ENCODE data around the gene SLC31A2.

SLC31A2 gene

DNA sequence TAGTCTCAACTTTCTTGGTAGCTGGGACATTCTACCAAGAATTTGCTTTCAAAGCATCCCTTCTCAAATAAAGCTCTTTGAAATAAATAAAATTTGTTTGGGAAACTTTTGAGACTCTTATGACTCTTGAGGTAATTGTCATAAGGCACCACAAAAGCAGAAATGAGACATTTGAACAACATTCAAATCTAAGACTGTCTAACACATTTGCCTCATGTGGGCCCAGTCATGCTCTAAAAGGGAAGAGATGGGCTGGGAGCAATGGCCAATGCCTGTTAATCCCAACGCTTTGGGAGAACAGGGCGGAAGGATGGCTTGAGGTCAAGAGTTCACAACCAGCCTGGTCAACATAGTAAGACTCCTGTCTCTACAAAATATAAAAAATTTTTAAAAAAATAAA lies 26.4 kb downstream of the SLC31A2 start:
- H3K27me3 ChIP-seq (ENCODE audit: control insufficient read depth, insufficient read depth, low read length): no peaks in the 10 kb centered on the region
- H3K9me3 ChIP-seq (ENCODE audit: control insufficient read depth, low read depth, low read length): no peaks in the 10 kb centered on the region
- no peak overlapping the region for H3K9ac ChIP-seq (ENCODE audit: low read length)
- H3K36me3 ChIP-seq (ENCODE audit: control insufficient read depth, low read depth, low read length): peaks cover 45% of the 10 kb centered on the region
- no peaks in the 10 kb centered on the region for H3K4me1 ChIP-seq (ENCODE audit: control insufficient read depth, low read depth, low read length)
- no peak overlapping the region for H3K27ac ChIP-seq (ENCODE audit: low read length)
- H3K4me3 ChIP-seq (ENCODE audit: low read length): no peak overlapping the region

DNA sequence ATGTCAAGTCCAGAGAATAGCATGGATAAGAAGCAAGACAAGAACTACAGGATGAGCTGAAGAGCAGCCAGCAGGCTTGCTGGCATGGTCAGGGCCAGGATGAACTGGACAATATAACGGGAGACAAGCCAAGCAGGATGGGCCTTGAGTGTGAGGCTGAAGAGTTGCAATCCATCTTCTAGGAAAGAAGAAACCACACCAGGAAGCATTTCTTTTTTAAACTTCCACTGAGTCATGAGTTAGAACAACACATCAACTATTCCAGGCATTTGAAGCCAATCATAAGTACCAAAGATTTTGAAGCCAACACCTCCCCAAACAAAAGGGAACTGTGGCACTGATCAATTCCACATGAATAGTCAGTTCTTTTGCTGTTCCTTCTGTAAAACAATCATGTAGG lies 27.3 kb downstream of the SLC31A2 start:
- Histone ChIP-seq H3K4me3 (ENCODE audit: low read length) (no peak overlapping the region), H3K9ac (ENCODE audit: low read length) (no peak overlapping the region), H3K36me3 (ENCODE audit: control insufficient read depth, low read depth, low read length) (peaks cover 46% of the 10 kb centered on the region), H3K9me3 (ENCODE audit: control insufficient read depth, low read depth, low read length) (no peaks in the 10 kb centered on the region), H3K27me3 (ENCODE audit: control insufficient read depth, insufficient read depth, low read length) (no peaks in the 10 kb centered on the region), H3K4me1 (ENCODE audit: control insufficient read depth, low read depth, low read length) (no peaks in the 10 kb centered on the region), H3K27ac (ENCODE audit: low read length) (no peak overlapping the region)

- no peaks in the 10 kb centered on the region for H3K9me3 ChIP-seq (ENCODE audit: control insufficient read depth, low read depth, low read length)
- H3K36me3 ChIP-seq (ENCODE audit: control insufficient read depth, low read depth, low read length): peaks cover 49% of the 10 kb centered on the region
- H3K9ac ChIP-seq (ENCODE audit: low read length): no peak overlapping the region
- H3K27ac ChIP-seq (ENCODE audit: low read length): no peak overlapping the region
- no peak overlapping the region for H3K4me3 ChIP-seq (ENCODE audit: low read length)
- no peaks in the 10 kb centered on the region for H3K4me1 ChIP-seq (ENCODE audit: control insufficient read depth, low read depth, low read length)
- H3K27me3 ChIP-seq (ENCODE audit: control insufficient read depth, insufficient read depth, low read length): no peaks in the 10 kb centered on the region
Measured at GRCh38 chr9:113179839-113180238, 29.0 kb downstream of the SLC31A2 start.

- Histone ChIP-seq H3K36me3 (ENCODE audit: control insufficient read depth, low read depth, low read length) (peaks cover 53% of the 10 kb centered on the region), H3K4me1 (ENCODE audit: control insufficient read depth, low read depth, low read length) (no peaks in the 10 kb centered on the region), H3K9me3 (ENCODE audit: control insufficient read depth, low read depth, low read length) (no peaks in the 10 kb centered on the region), H3K27me3 (ENCODE audit: control insufficient read depth, insufficient read depth, low read length) (no peaks in the 10 kb centered on the region), H3K9ac (ENCODE audit: low read length) (no peak overlapping the region), H3K4me3 (ENCODE audit: low read length) (no peak overlapping the region), H3K27ac (ENCODE audit: low read length) (no peak overlapping the region)
Measured at GRCh38 chr9:113181165-113181564, 30.4 kb downstream of the SLC31A2 start.

DNA sequence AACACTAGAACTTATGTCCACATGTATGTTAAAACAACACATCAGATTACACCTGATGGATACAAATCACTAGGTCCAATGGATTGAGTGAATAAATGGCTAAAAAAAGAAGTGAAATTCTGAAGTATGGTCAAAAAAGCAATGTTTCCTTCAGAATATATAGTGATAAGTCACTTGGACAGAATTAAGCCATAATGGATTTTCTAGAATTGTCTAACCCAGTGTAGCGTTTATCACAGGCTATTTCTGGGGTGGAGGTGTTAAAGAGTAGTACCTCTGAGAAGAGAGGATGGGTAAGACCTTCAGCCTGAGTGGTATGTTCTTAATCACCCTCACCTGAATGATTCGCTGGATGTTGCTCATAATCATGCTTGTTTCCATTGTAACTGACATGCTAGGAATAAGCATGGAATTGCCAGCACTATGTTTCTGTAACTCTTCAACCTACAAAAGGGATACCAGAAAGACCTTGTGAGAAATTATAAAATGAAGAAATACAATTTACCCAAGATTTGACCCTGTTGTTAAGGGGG lies 33.2 kb downstream of the SLC31A2 start:
- Histone ChIP-seq H3K27ac (ENCODE audit: low read length) (no peak overlapping the region), H3K9me3 (ENCODE audit: control insufficient read depth, low read depth, low read length) (no peaks in the 10 kb centered on the region), H3K4me3 (ENCODE audit: low read length) (no peak overlapping the region), H3K27me3 (ENCODE audit: control insufficient read depth, insufficient read depth, low read length) (no peaks in the 10 kb centered on the region), H3K4me1 (ENCODE audit: control insufficient read depth, low read depth, low read length) (no peaks in the 10 kb centered on the region), H3K36me3 (ENCODE audit: control insufficient read depth, low read depth, low read length) (peaks cover 67% of the 10 kb centered on the region), H3K9ac (ENCODE audit: low read length) (no peak overlapping the region)

GRCh38 chr9:113184539-113184938 lies 33.7 kb downstream of the SLC31A2 start:
- no peak overlapping the region for H3K27ac ChIP-seq (ENCODE audit: low read length)

GRCh38 chr9:113185271-113185670 lies 34.5 kb downstream of the SLC31A2 start:
- H3K4me1 ChIP-seq (ENCODE audit: control insufficient read depth, low read depth, low read length): no peaks in the 10 kb centered on the region
- H3K27ac ChIP-seq (ENCODE audit: low read length): no peak overlapping the region
- no peak overlapping the region for H3K9ac ChIP-seq (ENCODE audit: low read length)
- H3K36me3 ChIP-seq (ENCODE audit: control insufficient read depth, low read depth, low read length): peaks cover 67% of the 10 kb centered on the region
- H3K4me3 ChIP-seq (ENCODE audit: low read length): no peak overlapping the region
- no peaks in the 10 kb centered on the region for H3K27me3 ChIP-seq (ENCODE audit: control insufficient read depth, insufficient read depth, low read length)
- no peaks in the 10 kb centered on the region for H3K9me3 ChIP-seq (ENCODE audit: control insufficient read depth, low read depth, low read length)

More at GRCh38 chr9:113184539-113184938, 33.7 kb downstream of the SLC31A2 start:
- H3K4me3 ChIP-seq (ENCODE audit: low read length): no peak overlapping the region
- H3K4me1 ChIP-seq (ENCODE audit: control insufficient read depth, low read depth, low read length): no peaks in the 10 kb centered on the region
- H3K9ac ChIP-seq (ENCODE audit: low read length): no peak overlapping the region
- H3K36me3 ChIP-seq (ENCODE audit: control insufficient read depth, low read depth, low read length): peaks cover 67% of the 10 kb centered on the region
- H3K27me3 ChIP-seq (ENCODE audit: control insufficient read depth, insufficient read depth, low read length): no peaks in the 10 kb centered on the region
- no peaks in the 10 kb centered on the region for H3K9me3 ChIP-seq (ENCODE audit: control insufficient read depth, low read depth, low read length)

DNA sequence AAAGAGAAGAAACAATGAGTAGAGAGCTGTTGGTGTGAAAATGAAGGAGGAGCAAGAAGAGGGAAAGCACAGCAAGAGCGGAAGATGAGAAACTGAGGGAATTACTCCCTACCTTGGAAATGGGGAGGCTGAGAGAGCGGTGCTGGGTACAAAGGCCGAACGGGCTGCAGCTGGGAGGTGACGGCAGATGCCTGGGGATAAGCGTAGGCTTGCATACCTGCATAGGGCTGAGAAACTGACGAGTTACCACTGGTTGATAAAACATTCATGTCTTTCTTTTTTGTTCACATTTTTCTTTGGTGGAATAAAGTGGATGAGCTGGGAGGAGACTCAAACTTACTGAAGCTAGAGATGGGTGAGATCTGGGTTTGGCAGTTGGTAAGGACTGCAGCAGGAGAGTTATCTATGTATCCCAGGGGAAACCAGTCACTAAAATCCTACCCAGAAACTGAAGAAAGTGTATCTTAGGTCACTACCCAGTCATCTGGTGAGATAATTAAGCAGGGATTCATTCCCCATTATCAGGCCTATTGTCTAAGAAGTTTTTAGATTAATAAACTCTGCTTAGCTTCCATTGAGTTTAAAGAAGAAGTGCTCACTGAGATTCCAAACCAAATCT lies 35.4 kb downstream of the SLC31A2 start:
- H3K9me3 ChIP-seq (ENCODE audit: control insufficient read depth, low read depth, low read length): no peaks in the 10 kb centered on the region
- no peak overlapping the region for H3K4me3 ChIP-seq (ENCODE audit: low read length)
- no peak overlapping the region for H3K27ac ChIP-seq (ENCODE audit: low read length)
- H3K36me3 ChIP-seq (ENCODE audit: control insufficient read depth, low read depth, low read length): peaks cover 65% of the 10 kb centered on the region
- no peaks in the 10 kb centered on the region for H3K27me3 ChIP-seq (ENCODE audit: control insufficient read depth, insufficient read depth, low read length)
- no peaks in the 10 kb centered on the region for H3K4me1 ChIP-seq (ENCODE audit: control insufficient read depth, low read depth, low read length)
- no peak overlapping the region for H3K9ac ChIP-seq (ENCODE audit: low read length)

- no peaks in the 10 kb centered on the region for H3K27me3 ChIP-seq (ENCODE audit: control insufficient read depth, insufficient read depth, low read length)
- H3K27ac ChIP-seq (ENCODE audit: low read length): no peak overlapping the region
- peaks cover 54% of the 10 kb centered on the region for H3K36me3 ChIP-seq (ENCODE audit: control insufficient read depth, low read depth, low read length)
- H3K4me1 ChIP-seq (ENCODE audit: control insufficient read depth, low read depth, low read length): no peaks in the 10 kb centered on the region
- H3K9ac ChIP-seq (ENCODE audit: low read length): no peak overlapping the region
- no peak overlapping the region for H3K4me3 ChIP-seq (ENCODE audit: low read length)
- H3K9me3 ChIP-seq (ENCODE audit: control insufficient read depth, low read depth, low read length): no peaks in the 10 kb centered on the region
Measured at GRCh38 chr9:113187929-113188595, 37.3 kb downstream of the SLC31A2 start.

DNA sequence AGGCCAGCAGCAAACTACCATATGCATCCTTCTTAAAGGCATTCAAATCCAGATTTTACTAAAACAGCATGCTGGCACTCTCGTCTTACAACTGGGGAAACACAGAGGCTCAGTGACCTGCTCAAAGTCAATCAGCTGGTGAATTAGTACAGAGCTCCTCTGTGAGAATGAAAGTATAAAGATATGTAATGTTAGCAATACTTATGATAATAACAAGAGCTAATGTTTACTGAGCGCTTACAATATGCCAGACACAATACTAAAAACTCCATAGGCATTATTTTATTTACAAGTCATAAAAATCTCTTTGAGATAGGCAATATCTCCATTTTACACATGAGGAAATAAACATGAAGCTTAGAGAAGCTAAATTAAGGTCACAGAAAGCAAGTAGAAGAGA lies 41.6 kb downstream of the SLC31A2 start:
- no peak overlapping the region for H3K9ac ChIP-seq (ENCODE audit: low read length)
- no peaks in the 10 kb centered on the region for H3K27me3 ChIP-seq (ENCODE audit: control insufficient read depth, insufficient read depth, low read length)
- no peaks in the 10 kb centered on the region for H3K9me3 ChIP-seq (ENCODE audit: control insufficient read depth, low read depth, low read length)
- no peak overlapping the region for H3K4me3 ChIP-seq (ENCODE audit: low read length)
- no peak overlapping the region for H3K27ac ChIP-seq (ENCODE audit: low read length)
- no peaks in the 10 kb centered on the region for H3K4me1 ChIP-seq (ENCODE audit: control insufficient read depth, low read depth, low read length)
- H3K36me3 ChIP-seq (ENCODE audit: control insufficient read depth, low read depth, low read length): peaks cover 17% of the 10 kb centered on the region

DNA sequence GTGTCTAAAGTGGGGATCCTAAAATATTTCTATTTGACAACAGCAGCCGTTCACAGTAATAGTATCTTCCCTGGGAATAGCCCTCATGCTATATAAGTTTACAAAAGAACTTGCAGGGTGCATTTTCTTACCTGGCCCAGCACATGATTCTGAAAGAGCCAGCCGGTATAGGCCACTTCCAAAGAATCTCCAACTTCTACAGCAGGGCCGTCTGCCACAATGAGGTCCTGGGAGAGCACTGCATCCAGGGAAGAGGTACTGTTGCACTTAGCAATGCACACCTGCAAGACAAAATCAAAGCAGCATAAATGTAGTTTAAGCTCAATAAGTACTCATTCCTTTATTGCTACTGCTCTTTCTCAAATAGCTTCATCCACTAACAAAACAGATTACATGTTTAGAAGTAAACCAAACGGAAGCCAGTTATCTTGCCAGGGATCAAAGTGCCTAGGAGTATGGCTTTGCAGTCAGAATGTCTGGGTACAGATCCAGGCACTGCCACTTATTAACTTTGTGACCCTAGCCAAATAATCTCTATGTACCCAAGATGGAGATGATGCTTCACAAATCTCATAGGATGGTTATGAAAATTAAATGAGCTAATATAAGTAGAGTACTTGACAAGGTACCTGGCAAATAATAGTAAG lies 49.0 kb downstream of the SLC31A2 start:
- Histone ChIP-seq H3K36me3 (ENCODE audit: control insufficient read depth, low read depth, low read length) (peaks cover 15% of the 10 kb centered on the region), H3K9ac (ENCODE audit: low read length) (no peak overlapping the region), H3K9me3 (ENCODE audit: control insufficient read depth, low read depth, low read length) (no peaks in the 10 kb centered on the region), H3K4me3 (ENCODE audit: low read length) (no peak overlapping the region), H3K4me1 (ENCODE audit: control insufficient read depth, low read depth, low read length) (no peaks in the 10 kb centered on the region), H3K27me3 (ENCODE audit: control insufficient read depth, insufficient read depth, low read length) (no peaks in the 10 kb centered on the region), H3K27ac (ENCODE audit: low read length) (no peak overlapping the region)

Data from iPS-18a (cell line).